HEK293T (cell line): ENCODE data around the gene CAMKMT.

ENCODE experiments used
- CTCF ChIA-PET: fragments of 350-600 bp; formaldehyde crosslinking; extraction: SDS; loops from one replicate; lab custom pipeline; 2021; ENCODE audit warnings: antibody characterized with exemption, inconsistent platforms; lab: Yijun Ruan, JAX
- POLR2A ChIA-PET: fragments of 350-600 bp; formaldehyde crosslinking; extraction: SDS; loops from one replicate; lab custom pipeline; 2020; ENCODE audit warnings: antibody characterized with exemption, inconsistent platforms; lab: Yijun Ruan, JAX
- DNase-seq: peaks from one replicate; pipeline ENCODE4 v3.0.0; 2012; ENCODE audit warnings: mixed read lengths; ENCODE audit errors: extremely low spot score
- ARNT ChIP-seq: fragments of 450-650 bp; IDR thresholded peaks from 2 replicates; pipeline ENCODE4 v1.6.1; 2017; ENCODE audit warnings: mild to moderate bottlenecking
- BHLHE40 ChIP-seq: fragments of 450-650 bp; IDR thresholded peaks from 2 replicates; pipeline ENCODE4 v1.6.1; 2016; ENCODE audit warnings: mild to moderate bottlenecking, moderate library complexity, borderline replicate concordance
- CTBP1 ChIP-seq: fragments of 450-650 bp; IDR thresholded peaks from 2 replicates; pipeline ENCODE4 v1.6.1; 2016; ENCODE audit warnings: borderline replicate concordance
- ELF4 ChIP-seq: fragments of 450-650 bp; IDR thresholded peaks from 2 replicates; pipeline ENCODE4 v1.6.1; 2017; ENCODE audit warnings: antibody characterized with exemption
- FOXA1 ChIP-seq: fragments of 450-650 bp; IDR thresholded peaks from 2 replicates; pipeline ENCODE4 v1.6.1; 2016; ENCODE audit warnings: mild to moderate bottlenecking
- FOXK2 ChIP-seq: fragments of 450-650 bp; IDR thresholded peaks from 2 replicates; pipeline ENCODE4 v1.6.1; 2016; ENCODE audit warnings: mild to moderate bottlenecking
- FOXM1 ChIP-seq: fragments of 450-650 bp; IDR thresholded peaks from 2 replicates; pipeline ENCODE4 v1.6.1; 2017; ENCODE audit warnings: mild to moderate bottlenecking, borderline replicate concordance
- HDGF ChIP-seq: fragments of 450-650 bp; IDR thresholded peaks from 2 replicates; pipeline ENCODE4 v1.6.1; 2017; ENCODE audit warnings: antibody characterized with exemption, borderline replicate concordance
- L3MBTL2 ChIP-seq: fragments of 450-650 bp; conservative IDR thresholded peaks from 2 replicates; pipeline ENCODE4 v1.6.1; 2016; ENCODE audit warnings: mild to moderate bottlenecking
- LEF1 ChIP-seq: fragments of 450-650 bp; IDR thresholded peaks from 2 replicates; pipeline ENCODE4 v1.6.1; 2017; ENCODE audit warnings: mild to moderate bottlenecking, borderline replicate concordance
- NFRKB ChIP-seq: fragments of 450-650 bp; IDR thresholded peaks from 2 replicates; pipeline ENCODE4 v1.6.1; 2016; ENCODE audit warnings: mild to moderate bottlenecking, moderate library complexity
- SP1 ChIP-seq: fragments of 450-650 bp; IDR thresholded peaks from 2 replicates; pipeline ENCODE4 v1.6.1; 2017
- SUZ12 ChIP-seq: fragments of 450-650 bp; IDR thresholded peaks from 2 replicates; pipeline ENCODE4 v1.6.1; 2016; ENCODE audit warnings: mild to moderate bottlenecking
- TARDBP ChIP-seq: fragments of 450-650 bp; IDR thresholded peaks from 2 replicates; pipeline ENCODE4 v1.6.1; 2016
- ZNF384 ChIP-seq: fragments of 450-650 bp; IDR thresholded peaks from 2 replicates; pipeline ENCODE4 v1.6.1; 2016
- TF ChIP-seq, protein P1 (sequence below): fragments of 450-650 bp; IDR thresholded peaks from 2 replicates; pipeline ENCODE4 v1.6.1; 2016

Gene CAMKMT

DNA sequence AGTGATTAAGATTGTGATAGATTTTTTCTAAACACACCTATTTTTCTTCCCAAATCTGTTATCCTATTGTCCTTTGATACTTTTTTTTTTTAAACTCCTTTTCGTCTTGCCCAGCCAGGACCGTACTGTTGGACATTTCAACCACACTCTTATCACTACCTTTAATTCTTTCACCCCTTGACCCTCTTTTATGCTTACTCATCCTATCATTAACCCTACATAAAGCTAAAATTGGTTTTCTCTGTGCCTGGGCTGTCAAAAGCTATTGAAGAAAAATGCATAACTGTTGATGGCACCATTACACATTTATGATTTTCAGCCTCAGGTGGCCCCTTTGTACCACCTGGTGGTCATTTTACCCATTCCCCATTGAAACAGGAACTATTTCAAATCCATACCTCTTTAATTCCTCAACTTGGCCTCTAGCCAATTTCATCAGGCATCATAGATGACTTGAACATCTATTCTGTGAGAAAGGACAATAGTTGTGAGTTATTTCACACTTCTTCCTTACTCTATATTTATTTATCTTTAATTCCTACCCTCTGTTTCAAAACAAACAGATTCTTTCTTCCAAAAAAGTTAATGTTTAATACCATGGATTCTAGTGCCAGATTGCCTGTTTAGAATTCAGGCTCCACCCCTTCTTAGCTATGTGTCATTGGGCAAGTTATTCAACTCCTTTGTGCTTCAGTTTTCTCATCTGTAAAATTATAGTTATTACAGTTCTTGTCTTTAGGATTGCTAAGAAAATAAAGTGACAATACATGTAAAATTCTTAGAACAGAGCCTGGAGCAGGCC, 258.6 kb downstream of the CAMKMT start:
- TF ChIP-seq NFRKB (no peak), FOXA1 (no peak), ZNF384 (no peak), HDGF (no peak), LEF1 (no peak), ELF4 (no peak), FOXM1 (no peak), L3MBTL2 (no peak), CTBP1 (no peak), BHLHE40 (no peak), ARNT (no peak), SUZ12 (no peak), TARDBP (no peak)
- DNase-seq = no peak
- ChIA-PET POLR2A (no interaction called here), CTCF (no interaction called here)

DNA sequence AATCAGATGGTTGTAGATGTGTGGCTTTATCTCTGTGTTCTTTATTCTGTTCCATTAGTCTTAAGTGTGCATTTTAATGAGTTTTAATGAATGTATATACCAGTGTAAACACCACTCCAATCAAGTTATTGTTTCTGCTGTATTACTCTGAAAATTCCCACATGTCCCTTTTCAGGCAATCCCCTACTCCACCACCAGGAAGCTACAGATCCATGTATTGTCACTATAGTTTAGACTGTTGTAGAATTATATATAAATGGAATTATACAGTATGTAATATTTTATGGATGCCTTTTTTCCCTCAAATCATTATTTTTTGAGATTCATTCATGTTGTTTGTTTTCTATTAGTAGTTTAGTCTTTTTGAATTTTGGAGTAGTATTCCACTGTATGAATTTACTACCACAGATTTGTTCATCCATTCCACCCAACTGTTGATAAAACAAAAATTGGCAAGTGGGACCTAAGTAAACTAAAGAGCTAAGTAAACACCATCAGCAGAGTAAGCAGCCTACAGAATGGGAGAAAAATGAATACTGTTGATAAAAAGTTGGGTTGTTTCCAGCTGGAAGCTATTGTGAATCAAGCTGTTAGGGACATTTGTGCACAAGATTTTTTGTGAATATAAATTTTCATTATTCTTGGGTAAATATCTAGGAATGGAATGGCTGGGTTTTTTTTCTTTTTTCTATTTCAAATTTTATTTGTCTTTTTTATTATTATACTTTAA, 262.0 kb downstream of the CAMKMT start:
- POLR2A ChIA-PET = no interaction called here
- no peak for TF ChIP-seq ELF4
- no peak for TF ChIP-seq LEF1
- TF ChIP-seq BHLHE40 = no peak
- TF ChIP-seq ARNT = no peak
- no peak for DNase-seq
- CTCF ChIA-PET = interaction anchor here (0.7 kb wide), 1 partner anchor 11 kb away, joined by 3 read pairs; no protein-coding TSS in a partner anchor

- no peak for TF ChIP-seq HDGF
- TF ChIP-seq LEF1 = no peak
- TF ChIP-seq L3MBTL2 = no peak
- TF ChIP-seq, protein P1, sequence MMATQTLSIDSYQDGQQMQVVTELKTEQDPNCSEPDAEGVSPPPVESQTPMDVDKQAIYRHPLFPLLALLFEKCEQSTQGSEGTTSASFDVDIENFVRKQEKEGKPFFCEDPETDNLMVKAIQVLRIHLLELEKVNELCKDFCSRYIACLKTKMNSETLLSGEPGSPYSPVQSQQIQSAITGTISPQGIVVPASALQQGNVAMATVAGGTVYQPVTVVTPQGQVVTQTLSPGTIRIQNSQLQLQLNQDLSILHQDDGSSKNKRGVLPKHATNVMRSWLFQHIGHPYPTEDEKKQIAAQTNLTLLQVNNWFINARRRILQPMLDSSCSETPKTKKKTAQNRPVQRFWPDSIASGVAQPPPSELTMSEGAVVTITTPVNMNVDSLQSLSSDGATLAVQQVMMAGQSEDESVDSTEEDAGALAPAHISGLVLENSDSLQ = no peak
- no peak for TF ChIP-seq SUZ12
- TF ChIP-seq ARNT = no peak
- TF ChIP-seq TARDBP = no peak
- TF ChIP-seq ELF4 = no peak
- no peak for TF ChIP-seq FOXM1
- TF ChIP-seq FOXA1 = no peak
- no peak for TF ChIP-seq CTBP1
- CTCF ChIA-PET = no interaction called here
- DNase-seq = no peak
- POLR2A ChIA-PET = no interaction called here
Measured at GRCh38 chr2:44628297-44628696, 266.6 kb downstream of the CAMKMT start.

DNA sequence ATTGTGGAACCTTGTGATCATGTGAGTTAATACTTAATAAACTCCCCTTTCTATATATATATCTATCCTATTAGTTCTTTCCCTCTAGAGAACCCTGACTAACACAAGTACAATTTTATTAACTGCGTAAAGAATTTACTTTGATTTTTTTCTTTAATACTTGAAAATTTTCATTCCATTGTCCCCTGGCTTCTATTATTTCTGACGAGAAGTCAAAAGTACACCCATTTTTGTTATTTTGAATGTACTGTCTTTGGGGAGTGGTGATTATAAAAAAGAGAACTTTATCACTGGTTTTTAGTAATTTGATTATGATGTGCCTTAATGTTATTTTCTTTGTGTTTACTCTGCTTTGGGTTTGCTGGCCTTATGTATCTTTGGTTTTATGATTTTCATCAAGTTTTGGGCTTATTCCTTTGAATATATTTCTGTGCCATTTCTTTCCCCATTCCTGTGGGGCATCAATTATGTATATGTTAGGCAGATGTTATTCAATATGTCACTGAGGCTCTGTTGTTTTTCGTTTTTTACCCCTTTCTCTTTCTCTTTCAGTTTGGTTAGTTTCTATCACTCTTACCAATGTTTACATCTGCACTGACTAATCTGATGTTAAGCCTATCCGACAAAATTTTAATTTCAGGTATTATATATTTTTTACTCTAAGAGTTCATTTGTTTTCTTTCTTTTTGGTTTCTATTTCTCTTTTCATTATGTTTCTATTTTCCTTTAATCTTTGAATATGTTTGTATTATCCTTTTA, 271.4 kb downstream of the CAMKMT start:
- ChIA-PET CTCF (no interaction called here), POLR2A (no interaction called here)
- no peak for TF ChIP-seq TARDBP
- no peak for TF ChIP-seq CTBP1
- no peak for TF ChIP-seq ELF4
- TF ChIP-seq L3MBTL2 = no peak
- no peak for TF ChIP-seq BHLHE40
- no peak for TF ChIP-seq HDGF
- TF ChIP-seq ARNT = no peak
- no peak for TF ChIP-seq NFRKB
- no peak for TF ChIP-seq FOXK2
- no peak for TF ChIP-seq SP1
- TF ChIP-seq FOXM1 = no peak
- TF ChIP-seq, protein P1 = no peak
- TF ChIP-seq ZNF384 = no peak
- no peak for TF ChIP-seq SUZ12
- no peak for TF ChIP-seq FOXA1
- no peak for TF ChIP-seq LEF1
- no peak for DNase-seq

GRCh38 chr2:44635725-44636124, 274.0 kb downstream of the CAMKMT start:
- POLR2A ChIA-PET = no interaction called here

More at GRCh38 chr2:44635725-44636124, 274.0 kb downstream of the CAMKMT start:
- CTCF ChIA-PET = no interaction called here
- TF ChIP-seq ARNT (no peak), SUZ12 (no peak), FOXK2 (no peak), HDGF (no peak), CTBP1 (no peak), L3MBTL2 (no peak), TARDBP (no peak), ZNF384 (no peak), FOXA1 (no peak), FOXM1 (no peak), BHLHE40 (no peak), ELF4 (no peak)
- TF ChIP-seq, protein P1 = no peak
- DNase-seq = no peak
